GM12878 (cell line): ENCODE measurements around the gene CAV2. TPM values are rescaled to one million over a fixed set of nuclear protein-coding genes. Genes with fewer than 3 reads are reported as not detected.

Experiments used
- ATAC-seq: fragments of 200-7000 bp; cut with Tn5 transposase; 3 replicates; pipeline ENCODE4 v1.9.1; 2020; ENCODE audit warnings: mild to moderate bottlenecking, moderate library complexity
- BruUV-seq: library from RNA; stranded (reverse); fragments of 400-500 nt; replicated peaks from 2 replicates; lab custom pipeline; 2021; lab: Mats Ljungman, UMichigan
- CTCF ChIA-PET: fragments of 300-600 bp; sonication (Branson Sonifier 250); formaldehyde crosslinking; extraction: SDS; loops from one replicate; lab custom pipeline; 2021; ENCODE audit warnings: inconsistent platforms; lab: Yijun Ruan, JAX
- POLR2A ChIA-PET: fragments of 350-600 bp; formaldehyde crosslinking; extraction: SDS; loops from one replicate; lab custom pipeline; 2021; ENCODE audit warnings: inconsistent platforms; lab: Charles Lee
- RAD21 ChIA-PET: fragments of 300-600 bp; sonication (Branson Sonifier 250); formaldehyde crosslinking; loops from one replicate; lab custom pipeline; 2023; ENCODE audit warnings: antibody characterized with exemption; ENCODE audit not compliant: unreplicated experiment; lab: Charles Lee
- SMC1A ChIA-PET: fragments of 300-600 bp; sonication (Branson Sonifier 250); formaldehyde crosslinking; loops from one replicate; lab custom pipeline; 2023; ENCODE audit not compliant: unreplicated experiment, uncharacterized antibody; lab: Charles Lee
- DNase-seq: peaks from one replicate; pipeline ENCODE4 v3.0.0-alpha.2; 2011; ENCODE audit warnings: low read depth, low spot score
- FAIRE-seq: peaks from 3 replicates; lab custom pipeline; 2011; peaks lifted over from hg19 to GRCh38; lab: Jason Lieb, UNC
- H2AFZ ChIP-seq: 2 replicates; pipeline ENCODE4 v1.6.0; 2011; ENCODE audit warnings: low read depth, low read length, control low read depth; ENCODE audit not compliant: control insufficient read depth
- H3K27ac ChIP-seq: 2 replicates; pipeline ENCODE4 v1.5.1; 2011; ENCODE audit warnings: control low read depth; ENCODE audit not compliant: control insufficient read depth, insufficient read depth
- H3K27me3 ChIP-seq, 2 experiments: replicated peaks in 1 of 2; 2 replicates each; pipeline versions ENCODE4 v1.6.0 to v1.6.1; 2011; ENCODE audit warnings: low read length in 1 of 2; ENCODE audit not compliant: control insufficient read depth in 2 of 2, insufficient read depth in 2 of 2
- H3K36me3 ChIP-seq, 2 experiments: 2 replicates each; pipeline ENCODE4 v1.5.1; 2011; ENCODE audit warnings: low read length in 1 of 2; ENCODE audit not compliant: control insufficient read depth in 2 of 2, insufficient read depth in 2 of 2
- H3K4me1 ChIP-seq: 2 replicates; pipeline ENCODE4 v1.6.1; 2011; ENCODE audit warnings: mild to moderate bottlenecking, low read length, moderate library complexity, mixed read lengths; ENCODE audit not compliant: control insufficient read depth, insufficient read depth
- H3K4me2 ChIP-seq: 2 replicates; pipeline ENCODE4 v1.6.0; 2011; ENCODE audit warnings: control low read depth; ENCODE audit not compliant: control insufficient read depth, insufficient read depth
- H3K4me3 ChIP-seq: fragments of 200-600 bp; sonication (generic); 2 replicates; pipeline ENCODE4 v1.5.1; 2016
- H3K79me2 ChIP-seq: 2 replicates; pipeline ENCODE4 v1.6.0; 2011; ENCODE audit warnings: low read length; ENCODE audit not compliant: control insufficient read depth, insufficient read depth
- H3K9ac ChIP-seq: 2 replicates; pipeline ENCODE4 v1.8.0; 2011; ENCODE audit warnings: low read length, control low read depth, mixed read lengths; ENCODE audit not compliant: control insufficient read depth, insufficient read depth
- H3K9me3 ChIP-seq: replicated peaks from 3 replicates; pipeline ENCODE4 v1.5.1; 2011; ENCODE audit warnings: mild to moderate bottlenecking, low read length; ENCODE audit not compliant: control insufficient read depth, insufficient read depth
- H4K20me1 ChIP-seq: 2 replicates; pipeline ENCODE4 v1.6.0; 2011; ENCODE audit not compliant: control insufficient read depth, insufficient read depth
- BCL11A ChIP-seq: IDR thresholded peaks from 2 replicates; pipeline ENCODE4 v1.6.1; 2011; ENCODE audit warnings: low read depth, low read length
- CBX3 ChIP-seq: fragments of 200-600 bp; sonication (generic); IDR thresholded peaks from 2 replicates; pipeline ENCODE4 v1.6.1; 2016; ENCODE audit warnings: low read depth, borderline replicate concordance
- CEBPB ChIP-seq, 2 experiments: fragments of 150-350 bp in 1 of 2; IDR thresholded peaks; 2 replicates each; pipeline ENCODE4 v1.6.1; 2012 to 2014; ENCODE audit warnings: low read depth in 2 of 2, low read length in 2 of 2, borderline replicate concordance in 1 of 2, inconsistent platforms in 1 of 2
- CHD4 ChIP-seq: fragments of 200-600 bp; sonication (generic); IDR thresholded peaks from 2 replicates; pipeline ENCODE4 v1.6.1; 2016; ENCODE audit warnings: mild to moderate bottlenecking
- EGR1 ChIP-seq, 2 experiments: IDR thresholded peaks; 1 replicate in 1 of 2; 2 replicates in 1 of 2; pipeline ENCODE4 v1.6.1; 2011 to 2012; ENCODE audit warnings: low read depth in 2 of 2, low read length in 2 of 2, borderline replicate concordance in 1 of 2, mild to moderate bottlenecking in 1 of 2, moderate library complexity in 1 of 2
- EZH2 ChIP-seq: IDR thresholded peaks from 2 replicates; pipeline ENCODE4 v1.6.1; 2012; ENCODE audit warnings: low read depth, mild to moderate bottlenecking, control low read depth, inconsistent platforms, low read length, borderline replicate concordance; ENCODE audit not compliant: control insufficient read depth
- IRF4 ChIP-seq: IDR thresholded peaks from 2 replicates; pipeline ENCODE4 v1.6.1; 2011; ENCODE audit warnings: low read depth, low read length
- KAT2A ChIP-seq: conservative IDR thresholded peaks from 2 replicates; pipeline ENCODE4 v1.6.1; 2011; ENCODE audit warnings: low read depth, low read length; ENCODE audit not compliant: control insufficient read depth
- LARP7 ChIP-seq: fragments of 450-650 bp; IDR thresholded peaks from 2 replicates; pipeline ENCODE4 v1.6.1; 2017; ENCODE audit warnings: mild to moderate bottlenecking
- NR2C2 ChIP-seq: IDR thresholded peaks from 2 replicates; pipeline ENCODE4 v1.6.1; 2011; ENCODE audit warnings: borderline replicate concordance, low read depth; ENCODE audit not compliant: control insufficient read depth, insufficient read length
- NR2F1 ChIP-seq: fragments of 450-650 bp; conservative IDR thresholded peaks from 2 replicates; pipeline ENCODE4 v1.6.1; 2017; ENCODE audit warnings: mild to moderate bottlenecking
- PML ChIP-seq: IDR thresholded peaks from 2 replicates; pipeline ENCODE4 v1.6.1; 2012; ENCODE audit warnings: low read length, inconsistent platforms
- RUNX3 ChIP-seq: IDR thresholded peaks from 2 replicates; pipeline ENCODE4 v1.6.1; 2012; ENCODE audit warnings: low read length, inconsistent platforms
- SREBF1 ChIP-seq: IDR thresholded peaks from 2 replicates; pipeline ENCODE4 v1.6.1; 2012; ENCODE audit warnings: mild to moderate bottlenecking, low read length
- in situ Hi-C: fragments of 300-500 bp; cut with MboI; formaldehyde crosslinking; loops from 9 replicates; pipeline ENCODE4 v1.14.3; 2018; ENCODE audit warnings: mixed read lengths
- intact Hi-C: fragments of 100-400 bp; cut with micrococcal nuclease; formaldehyde crosslinking; loops from one replicate; pipeline ENCODE4 v1.14.2; 2022; ENCODE audit not compliant: unreplicated experiment
- polyA plus RNA-seq, 11 experiments: library from polyadenylated mRNA; depleted of rRNA in 4 of 11; unstranded in 6 of 11; stranded (reverse) in 5 of 11; fragments of >200 nt; fragmentation: Nextera tagmentation in 4 of 11; fragmentation: Illumina TruSeq in 1 of 11; extraction: Ambion mirVana in 4 of 11; extraction: Trizol in 1 of 11; gene quantifications; 1 replicate in 1 of 11; 2 replicates in 10 of 11; pipeline versions ENCODE4 v1.2.1 to v1.2.3, GENCODE V29; 2011 to 2016; ENCODE audit warnings: inconsistent platforms in 2 of 11, missing spikeins in 2 of 11, low read depth in 1 of 11
- total RNA-seq, 4 experiments: library from RNA; depleted of rRNA in 3 of 4; stranded (reverse); fragments of >200 nt in 3 of 4; fragmentation: Illumina TruSeq in 1 of 4; extraction: Trizol in 1 of 4; gene quantifications; 2 replicates each; pipeline versions ENCODE4 v1.2.1 to v1.2.3, GENCODE V29; 2013 to 2021
- TF ChIP-seq, protein P1 (sequence below): IDR thresholded peaks from 2 replicates; pipeline ENCODE4 v1.6.1; 2012; ENCODE audit warnings: mild to moderate bottlenecking, low read depth, low read length
- TF ChIP-seq, protein P2 (sequence below): IDR thresholded peaks from 2 replicates; pipeline ENCODE4 v1.6.1; 2011; ENCODE audit warnings: borderline replicate concordance, low read depth, mild to moderate bottlenecking, moderate library complexity, mixed read lengths, low read length; ENCODE audit not compliant: insufficient read depth; ENCODE audit errors: extremely low read length
- TF ChIP-seq, protein P3 (sequence below): fragments of 450-650 bp; formaldehyde crosslinking; IDR thresholded peaks from 2 replicates; pipeline ENCODE4 v1.5.0; 2022; ENCODE audit warnings: mild to moderate bottlenecking, missing genetic modification characterization

Gene CAV2
- total and polyA plus RNA-seq, 10 of the 15 experiments (the other 5 are each of a cell fraction or from before 2014, with no cell fraction given): 0.77 to 11.4 (median 2.5) TPM

DNA sequence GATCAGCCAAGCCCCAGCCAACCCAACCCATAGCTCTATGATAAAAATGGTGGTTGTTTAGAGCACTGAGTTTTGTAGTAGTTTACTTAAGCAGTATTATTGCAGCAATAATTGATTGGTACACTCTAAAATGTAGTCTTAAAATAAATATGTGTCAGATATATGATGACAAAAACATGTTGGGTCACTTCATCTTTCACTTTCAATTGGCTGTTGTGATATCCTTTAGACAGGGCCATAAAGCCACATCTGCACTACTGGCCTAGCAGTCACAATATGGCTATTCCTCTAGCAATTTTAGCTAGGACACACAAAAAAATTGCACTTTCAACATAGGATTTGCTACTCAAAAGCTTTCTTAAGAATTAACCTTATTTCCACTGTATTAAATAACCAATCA, 19.4 kb downstream of the CAV2 start:
- in situ Hi-C loops: no loop called here
- POLR2A ChIA-PET: no interaction called here
- TF ChIP-seq, protein P1, sequence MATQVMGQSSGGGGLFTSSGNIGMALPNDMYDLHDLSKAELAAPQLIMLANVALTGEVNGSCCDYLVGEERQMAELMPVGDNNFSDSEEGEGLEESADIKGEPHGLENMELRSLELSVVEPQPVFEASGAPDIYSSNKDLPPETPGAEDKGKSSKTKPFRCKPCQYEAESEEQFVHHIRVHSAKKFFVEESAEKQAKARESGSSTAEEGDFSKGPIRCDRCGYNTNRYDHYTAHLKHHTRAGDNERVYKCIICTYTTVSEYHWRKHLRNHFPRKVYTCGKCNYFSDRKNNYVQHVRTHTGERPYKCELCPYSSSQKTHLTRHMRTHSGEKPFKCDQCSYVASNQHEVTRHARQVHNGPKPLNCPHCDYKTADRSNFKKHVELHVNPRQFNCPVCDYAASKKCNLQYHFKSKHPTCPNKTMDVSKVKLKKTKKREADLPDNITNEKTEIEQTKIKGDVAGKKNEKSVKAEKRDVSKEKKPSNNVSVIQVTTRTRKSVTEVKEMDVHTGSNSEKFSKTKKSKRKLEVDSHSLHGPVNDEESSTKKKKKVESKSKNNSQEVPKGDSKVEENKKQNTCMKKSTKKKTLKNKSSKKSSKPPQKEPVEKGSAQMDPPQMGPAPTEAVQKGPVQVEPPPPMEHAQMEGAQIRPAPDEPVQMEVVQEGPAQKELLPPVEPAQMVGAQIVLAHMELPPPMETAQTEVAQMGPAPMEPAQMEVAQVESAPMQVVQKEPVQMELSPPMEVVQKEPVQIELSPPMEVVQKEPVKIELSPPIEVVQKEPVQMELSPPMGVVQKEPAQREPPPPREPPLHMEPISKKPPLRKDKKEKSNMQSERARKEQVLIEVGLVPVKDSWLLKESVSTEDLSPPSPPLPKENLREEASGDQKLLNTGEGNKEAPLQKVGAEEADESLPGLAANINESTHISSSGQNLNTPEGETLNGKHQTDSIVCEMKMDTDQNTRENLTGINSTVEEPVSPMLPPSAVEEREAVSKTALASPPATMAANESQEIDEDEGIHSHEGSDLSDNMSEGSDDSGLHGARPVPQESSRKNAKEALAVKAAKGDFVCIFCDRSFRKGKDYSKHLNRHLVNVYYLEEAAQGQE: no peak
- no peak for TF ChIP-seq BCL11A
- TF ChIP-seq RUNX3: no peak
- TF ChIP-seq CHD4: no peak
- no peak for TF ChIP-seq EGR1 (IDR thresholded peaks at IDR 0.05; ENCODE audit: borderline replicate concordance in 1 of 2, low read depth in 2 of 2, low read length in 2 of 2)
- TF ChIP-seq NR2F1: no peak
- TF ChIP-seq LARP7: no peak
- TF ChIP-seq CBX3: no peak
- TF ChIP-seq NR2C2: no peak
- no peak for TF ChIP-seq IRF4
- no peak for TF ChIP-seq KAT2A
- TF ChIP-seq, protein P2, sequence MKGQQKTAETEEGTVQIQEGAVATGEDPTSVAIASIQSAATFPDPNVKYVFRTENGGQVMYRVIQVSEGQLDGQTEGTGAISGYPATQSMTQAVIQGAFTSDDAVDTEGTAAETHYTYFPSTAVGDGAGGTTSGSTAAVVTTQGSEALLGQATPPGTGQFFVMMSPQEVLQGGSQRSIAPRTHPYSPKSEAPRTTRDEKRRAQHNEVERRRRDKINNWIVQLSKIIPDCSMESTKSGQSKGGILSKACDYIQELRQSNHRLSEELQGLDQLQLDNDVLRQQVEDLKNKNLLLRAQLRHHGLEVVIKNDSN: no peak
- TF ChIP-seq, protein P3, sequence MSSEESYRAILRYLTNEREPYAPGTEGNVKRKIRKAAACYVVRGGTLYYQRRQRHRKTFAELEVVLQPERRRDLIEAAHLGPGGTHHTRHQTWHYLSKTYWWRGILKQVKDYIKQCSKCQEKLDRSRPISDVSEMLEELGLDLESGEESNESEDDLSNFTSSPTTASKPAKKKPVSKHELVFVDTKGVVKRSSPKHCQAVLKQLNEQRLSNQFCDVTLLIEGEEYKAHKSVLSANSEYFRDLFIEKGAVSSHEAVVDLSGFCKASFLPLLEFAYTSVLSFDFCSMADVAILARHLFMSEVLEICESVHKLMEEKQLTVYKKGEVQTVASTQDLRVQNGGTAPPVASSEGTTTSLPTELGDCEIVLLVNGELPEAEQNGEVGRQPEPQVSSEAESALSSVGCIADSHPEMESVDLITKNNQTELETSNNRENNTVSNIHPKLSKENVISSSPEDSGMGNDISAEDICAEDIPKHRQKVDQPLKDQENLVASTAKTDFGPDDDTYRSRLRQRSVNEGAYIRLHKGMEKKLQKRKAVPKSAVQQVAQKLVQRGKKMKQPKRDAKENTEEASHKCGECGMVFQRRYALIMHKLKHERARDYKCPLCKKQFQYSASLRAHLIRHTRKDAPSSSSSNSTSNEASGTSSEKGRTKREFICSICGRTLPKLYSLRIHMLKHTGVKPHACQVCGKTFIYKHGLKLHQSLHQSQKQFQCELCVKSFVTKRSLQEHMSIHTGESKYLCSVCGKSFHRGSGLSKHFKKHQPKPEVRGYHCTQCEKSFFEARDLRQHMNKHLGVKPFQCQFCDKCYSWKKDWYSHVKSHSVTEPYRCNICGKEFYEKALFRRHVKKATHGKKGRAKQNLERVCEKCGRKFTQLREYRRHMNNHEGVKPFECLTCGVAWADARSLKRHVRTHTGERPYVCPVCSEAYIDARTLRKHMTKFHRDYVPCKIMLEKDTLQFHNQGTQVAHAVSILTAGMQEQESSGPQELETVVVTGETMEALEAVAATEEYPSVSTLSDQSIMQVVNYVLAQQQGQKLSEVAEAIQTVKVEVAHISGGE (CRISPR knock-in tag): no peak
- TF ChIP-seq CEBPB (IDR thresholded peaks at IDR 0.05; ENCODE audit: borderline replicate concordance in 1 of 2, low read depth in 2 of 2, low read length in 2 of 2): no peak
- no peak for TF ChIP-seq PML
- TF ChIP-seq SREBF1: no peak
- TF ChIP-seq EZH2: no peak
- TF ChIP-seq, all 136 proteins: peak for 0
- Histone ChIP-seq H3K36me3 (no peaks in the 10 kb centered on the region), H3K9me3 (no peaks in the 10 kb centered on the region), H3K9ac (no peak overlapping the region), H3K4me1 (no peaks in the 10 kb centered on the region), H2AFZ (no peak overlapping the region), H3K4me2 (no peak overlapping the region), H3K4me3 (no peak overlapping the region), H3K27ac (no peak overlapping the region), H4K20me1 (no peaks in the 10 kb centered on the region), H3K79me2 (no peaks in the 10 kb centered on the region), H3K27me3 (no peaks in the 10 kb centered on the region)
- no TSS peak for BruUV-seq
- ChIA-PET RAD21 (no interaction called here), SMC1A (interaction anchor here (1.2 kb wide), 1 partner anchor 278 kb away, joined by 3 read pairs; no protein-coding TSS in a partner anchor), CTCF (interaction anchor here (0.6 kb wide), 1 partner anchor 52 kb away, joined by 3 read pairs; no protein-coding TSS in a partner anchor)
- DNase-seq (no peak), FAIRE-seq (no peak), ATAC-seq (peak; percentile 62)
- intact Hi-C loops: no loop called here
